Duodenal mucosa (tissue), 2 donors: ENCODE data around the gene GNAI2.

Source experiments
- H3K27ac ChIP-seq: one replicate; pipeline ENCODE4 v1.7.0; 2013; ENCODE audit warnings: low read depth, low read length
- H3K27me3 ChIP-seq, 2 donors: one replicate each; pipeline ENCODE4 v1.7.0; 2013; ENCODE audit warnings: low read length in 2 of 2, control low read depth in 1 of 2; ENCODE audit not compliant: insufficient read depth in 2 of 2, control insufficient read depth in 1 of 2
- H3K36me3 ChIP-seq, 2 donors: one replicate each; pipeline ENCODE4 v1.7.0; 2013; ENCODE audit warnings: low read length in 2 of 2, control low read depth in 1 of 2; ENCODE audit not compliant: insufficient read depth in 2 of 2, control insufficient read depth in 1 of 2
- H3K4me1 ChIP-seq, 2 donors: one replicate each; pipeline ENCODE4 v1.7.0; 2013; ENCODE audit warnings: low read length in 2 of 2, control low read depth in 1 of 2; ENCODE audit not compliant: insufficient read depth in 2 of 2, control insufficient read depth in 1 of 2
- H3K4me3 ChIP-seq, 2 donors: one replicate each; pipeline ENCODE4 v1.7.0; 2013; ENCODE audit warnings: low read length in 2 of 2, low read depth in 1 of 2
- H3K9ac ChIP-seq, 2 donors: one replicate each; pipeline ENCODE4 v1.7.0; 2013; ENCODE audit warnings: low read length in 2 of 2, low read depth in 1 of 2
- H3K9me3 ChIP-seq, 2 donors: one replicate each; pipeline ENCODE4 v1.7.0; 2013; ENCODE audit warnings: low read length in 2 of 2, control low read depth in 1 of 2; ENCODE audit not compliant: control insufficient read depth in 1 of 2

Gene GNAI2

GRCh38 chr3:50194128-50194902, 41.7 kb upstream of the GNAI2 start:
- Histone ChIP-seq H3K9me3 (no peaks in the 10 kb centered on the region), H3K27ac (no peak overlapping the region), H3K9ac (no peak overlapping the region), H3K36me3 (no peaks in the 10 kb centered on the region), H3K27me3 (peaks cover 17 to 23% of the 10 kb centered on the region in 2 donors), H3K4me3 (no peak overlapping the region), H3K4me1 (peaks cover 10 to 11% of the 10 kb centered on the region in 2 donors)

- Histone ChIP-seq H3K4me3 (no peak overlapping the region), H3K27ac (no peak overlapping the region), H3K9ac (no peak overlapping the region), H3K36me3 (no peaks in the 10 kb centered on the region), H3K4me1 (peaks cover 10 to 11% of the 10 kb centered on the region in 2 donors), H3K9me3 (no peaks in the 10 kb centered on the region), H3K27me3 (peaks cover 17 to 23% of the 10 kb centered on the region in 2 donors)
Observed at GRCh38 chr3:50194903-50195500, 41.0 kb upstream of the GNAI2 start.

- Histone ChIP-seq H3K9ac (no peak overlapping the region), H3K9me3 (no peaks in the 10 kb centered on the region), H3K36me3 (no peaks in the 10 kb centered on the region), H3K27ac (no peak overlapping the region), H3K4me1 (peaks cover 10 to 11% of the 10 kb centered on the region in 2 donors), H3K27me3 (peaks cover 17 to 23% of the 10 kb centered on the region in 2 donors), H3K4me3 (no peak overlapping the region)
Observed at GRCh38 chr3:50195501-50196252, 40.3 kb upstream of the GNAI2 start.

GRCh38 chr3:50196253-50196801, 39.7 kb upstream of the GNAI2 start:
- peaks cover 10 to 11% of the 10 kb centered on the region in 2 donors for H3K4me1 ChIP-seq
- H3K4me3 ChIP-seq, result no peak overlapping the region
- H3K27me3 ChIP-seq, result peaks cover 17 to 28% of the 10 kb centered on the region in 2 donors
- H3K9ac ChIP-seq, result no peak overlapping the region
- no peak overlapping the region for H3K27ac ChIP-seq
- H3K9me3 ChIP-seq, result no peaks in the 10 kb centered on the region
- H3K36me3 ChIP-seq, result no peaks in the 10 kb centered on the region

- peaks cover 27 to 35% of the 10 kb centered on the region in 2 donors for H3K27me3 ChIP-seq
- H3K36me3 ChIP-seq, result no peaks in the 10 kb centered on the region
- no peak overlapping the region for H3K9ac ChIP-seq
- no peak overlapping the region for H3K27ac ChIP-seq
- H3K4me3 ChIP-seq, result no peak overlapping the region
- peaks cover 0 to 15% of the 10 kb centered on the region in 2 donors for H3K4me1 ChIP-seq
- no peaks in the 10 kb centered on the region for H3K9me3 ChIP-seq
Observed at GRCh38 chr3:50201573-50202315, 34.3 kb upstream of the GNAI2 start.

- Histone ChIP-seq H3K36me3 (no peaks in the 10 kb centered on the region), H3K9me3 (no peaks in the 10 kb centered on the region), H3K4me1 (peaks cover 0 to 15% of the 10 kb centered on the region in 2 donors), H3K27ac (no peak overlapping the region), H3K27me3 (peaks cover 27 to 38% of the 10 kb centered on the region in 2 donors), H3K9ac (no peak overlapping the region), H3K4me3 (no peak overlapping the region)
Observed at GRCh38 chr3:50202353-50203112, 33.5 kb upstream of the GNAI2 start.

GRCh38 chr3:50203113-50203808, 32.7 kb upstream of the GNAI2 start:
- Histone ChIP-seq H3K36me3 (no peaks in the 10 kb centered on the region), H3K27me3 (peaks cover 27 to 38% of the 10 kb centered on the region in 2 donors), H3K9ac (no peak overlapping the region), H3K27ac (no peak overlapping the region), H3K9me3 (no peaks in the 10 kb centered on the region), H3K4me3 (no peak overlapping the region), H3K4me1 (peaks cover 0 to 15% of the 10 kb centered on the region in 2 donors)

- peaks cover 0 to 15% of the 10 kb centered on the region in 2 donors for H3K4me1 ChIP-seq
- H3K36me3 ChIP-seq, result no peaks in the 10 kb centered on the region
- H3K27ac ChIP-seq, result no peak overlapping the region
- no peak overlapping the region for H3K4me3 ChIP-seq
- H3K9ac ChIP-seq, result no peak overlapping the region
- no peaks in the 10 kb centered on the region for H3K9me3 ChIP-seq
- H3K27me3 ChIP-seq, result peaks cover 27 to 38% of the 10 kb centered on the region in 2 donors
Observed at GRCh38 chr3:50203809-50204803, 31.9 kb upstream of the GNAI2 start.
